Caco-2 (cell line): ENCODE data around the gene HMGXB4. TPM values are rescaled to one million over a fixed set of nuclear protein-coding genes. Genes with fewer than 3 reads are reported as not detected.
A peak's percentile ranks its signal among the peaks of the same experiment; 100 is the strongest.

Experiments used
- BruUV-seq: library from RNA; stranded (reverse); fragments of 400-500 nt; replicated peaks from 2 replicates; lab custom pipeline; 2021; lab: Mats Ljungman, UMichigan
- CTCF ChIA-PET: fragments of 300-600 bp; sonication (Branson Sonifier 250); formaldehyde crosslinking; loops from one replicate; lab custom pipeline; 2022; ENCODE audit warnings: antibody characterized with exemption; lab: Charles Lee
- POLR2A ChIA-PET: fragments of 300-600 bp; sonication (Branson Sonifier 250); formaldehyde crosslinking; loops from one replicate; lab custom pipeline; 2022; ENCODE audit warnings: antibody characterized with exemption; lab: Charles Lee
- DNase-seq, 2 experiments: peaks; one replicate each; pipeline versions ENCODE4 v3.0.0 to v3.0.0-alpha.2; 2020 to 2022
- H3K27me3 ChIP-seq: replicated peaks from 2 replicates; pipeline ENCODE4 v1.6.0; 2011; ENCODE audit warnings: low read length; ENCODE audit not compliant: control insufficient read depth, insufficient read depth
- H3K36me3 ChIP-seq: 2 replicates; pipeline ENCODE4 v1.5.1; 2011; ENCODE audit warnings: low read length; ENCODE audit not compliant: control insufficient read depth, insufficient read depth
- H3K4me1 ChIP-seq: fragments of 250-450 bp; sonication (Bioruptor Pico); 2 replicates; pipeline ENCODE4 v1.5.1; 2020; ENCODE audit warnings: mild to moderate bottlenecking
- H3K4me3 ChIP-seq: 2 replicates; pipeline ENCODE4 v1.5.1; 2011; ENCODE audit warnings: low read depth, mild to moderate bottlenecking, control low read depth, low read length
- H3K9me3 ChIP-seq: fragments of 250-450 bp; sonication (Bioruptor Pico); 2 replicates; pipeline ENCODE4 v1.5.1; 2020; ENCODE audit warnings: mild to moderate bottlenecking, moderate library complexity
- H3K27ac Mint-ChIP-seq: one replicate; pipeline ENCODE4 v1.8.0; 2022; ENCODE audit warnings: mixed read lengths; ENCODE audit not compliant: unreplicated experiment
- H3K27me3 Mint-ChIP-seq: one replicate; pipeline ENCODE4 v1.8.0; 2022; ENCODE audit warnings: mixed read lengths; ENCODE audit not compliant: insufficient read depth, unreplicated experiment
- H3K36me3 Mint-ChIP-seq: one replicate; pipeline ENCODE4 v1.8.0; 2022; ENCODE audit warnings: mild to moderate bottlenecking, mixed read lengths; ENCODE audit not compliant: insufficient read depth, unreplicated experiment
- H3K4me1 Mint-ChIP-seq: one replicate; pipeline ENCODE4 v1.8.0; 2022; ENCODE audit warnings: low read depth, mixed read lengths; ENCODE audit not compliant: unreplicated experiment
- H3K4me3 Mint-ChIP-seq: one replicate; pipeline ENCODE4 v1.8.0; 2022; ENCODE audit warnings: mild to moderate bottlenecking, moderate library complexity, mixed read lengths; ENCODE audit not compliant: unreplicated experiment
- H3K9me3 Mint-ChIP-seq: one replicate; pipeline ENCODE4 v1.8.0; 2022; ENCODE audit warnings: mixed read lengths; ENCODE audit not compliant: unreplicated experiment
- intact Hi-C: fragments of 100-400 bp; cut with micrococcal nuclease; formaldehyde crosslinking; loops from one replicate; pipeline ENCODE4 v1.10.0; 2022; ENCODE audit not compliant: unreplicated experiment
- total RNA-seq: library from RNA; stranded (reverse); gene quantifications from 2 replicates; pipeline ENCODE4 v1.2.3, GENCODE V29; 2022
- TF ChIP-seq, protein P1 (sequence below), 2 experiments: fragments of 200-600 bp in 1 of 2; IDR thresholded peaks; 1 replicate in 1 of 2; 2 replicates in 1 of 2; pipeline versions ENCODE4 v1.5.1 to v1.8.0; 2011 to 2022; ENCODE audit warnings: antibody characterized with exemption in 1 of 2, control low read depth in 1 of 2, inconsistent platforms in 1 of 2, low read depth in 1 of 2, low read length in 1 of 2, mild to moderate bottlenecking in 1 of 2, moderate library complexity in 1 of 2; ENCODE audit not compliant: insufficient read depth in 1 of 2, severe bottlenecking in 1 of 2, unreplicated experiment in 1 of 2

The HMGXB4 gene
- total RNA-seq, 1 experiment from 2014 or later = 22.3 TPM

DNA sequence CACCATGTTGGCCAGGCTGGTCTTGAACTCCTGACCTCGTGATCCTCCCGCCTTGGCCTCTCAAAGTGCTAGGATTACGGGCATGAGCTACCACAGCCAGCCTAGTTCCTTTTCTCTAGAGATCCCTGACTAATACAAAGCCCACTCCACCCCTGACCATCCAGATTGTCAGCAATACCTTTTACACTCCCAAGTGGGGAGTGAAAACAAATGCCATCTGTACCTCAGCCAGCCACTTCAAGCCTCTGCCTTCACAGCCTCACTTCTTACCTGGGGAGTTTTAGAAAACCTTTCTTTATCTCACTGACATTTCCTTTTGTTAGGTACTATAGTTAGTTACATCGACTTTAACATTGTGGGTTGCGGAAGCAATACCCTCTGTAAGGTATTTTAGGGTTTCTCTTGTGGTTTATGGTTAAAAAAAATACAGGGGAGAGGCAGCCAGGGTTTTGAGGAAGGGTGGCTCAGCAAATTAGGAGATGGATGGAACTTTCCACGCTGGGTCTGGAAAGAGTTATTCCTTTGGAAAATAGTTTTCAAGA is 51.3 kb downstream of the HMGXB4 start:
- no peak overlapping the region for H3K4me3 Mint-ChIP-seq
- H3K36me3 Mint-ChIP-seq = no peaks in the 10 kb centered on the region
- ChIA-PET CTCF (no interaction called here), POLR2A (no interaction called here)
- peaks cover 19% of the 10 kb centered on the region for H3K4me1 Mint-ChIP-seq
- Histone ChIP-seq H3K4me3 (no peak overlapping the region), H3K36me3 (no peaks in the 10 kb centered on the region), H3K9me3 (no peaks in the 10 kb centered on the region), H3K27me3 (no peaks in the 10 kb centered on the region), H3K4me1 (peaks cover 29% of the 10 kb centered on the region)
- TF ChIP-seq, protein P1, sequence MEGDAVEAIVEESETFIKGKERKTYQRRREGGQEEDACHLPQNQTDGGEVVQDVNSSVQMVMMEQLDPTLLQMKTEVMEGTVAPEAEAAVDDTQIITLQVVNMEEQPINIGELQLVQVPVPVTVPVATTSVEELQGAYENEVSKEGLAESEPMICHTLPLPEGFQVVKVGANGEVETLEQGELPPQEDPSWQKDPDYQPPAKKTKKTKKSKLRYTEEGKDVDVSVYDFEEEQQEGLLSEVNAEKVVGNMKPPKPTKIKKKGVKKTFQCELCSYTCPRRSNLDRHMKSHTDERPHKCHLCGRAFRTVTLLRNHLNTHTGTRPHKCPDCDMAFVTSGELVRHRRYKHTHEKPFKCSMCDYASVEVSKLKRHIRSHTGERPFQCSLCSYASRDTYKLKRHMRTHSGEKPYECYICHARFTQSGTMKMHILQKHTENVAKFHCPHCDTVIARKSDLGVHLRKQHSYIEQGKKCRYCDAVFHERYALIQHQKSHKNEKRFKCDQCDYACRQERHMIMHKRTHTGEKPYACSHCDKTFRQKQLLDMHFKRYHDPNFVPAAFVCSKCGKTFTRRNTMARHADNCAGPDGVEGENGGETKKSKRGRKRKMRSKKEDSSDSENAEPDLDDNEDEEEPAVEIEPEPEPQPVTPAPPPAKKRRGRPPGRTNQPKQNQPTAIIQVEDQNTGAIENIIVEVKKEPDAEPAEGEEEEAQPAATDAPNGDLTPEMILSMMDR (IDR thresholded peaks at IDR 0.05; ENCODE audit: insufficient read depth in 1 of 2, low read depth in 1 of 2, low read length in 1 of 2, severe bottlenecking in 1 of 2, unreplicated experiment in 1 of 2) = no peak
- DNase-seq = no peak
- no peaks in the 10 kb centered on the region for H3K9me3 Mint-ChIP-seq
- BruUV-seq = no TSS peak
- H3K27me3 Mint-ChIP-seq = no peaks in the 10 kb centered on the region
- intact Hi-C loops = no loop called here
- H3K27ac Mint-ChIP-seq = no peak overlapping the region

DNA sequence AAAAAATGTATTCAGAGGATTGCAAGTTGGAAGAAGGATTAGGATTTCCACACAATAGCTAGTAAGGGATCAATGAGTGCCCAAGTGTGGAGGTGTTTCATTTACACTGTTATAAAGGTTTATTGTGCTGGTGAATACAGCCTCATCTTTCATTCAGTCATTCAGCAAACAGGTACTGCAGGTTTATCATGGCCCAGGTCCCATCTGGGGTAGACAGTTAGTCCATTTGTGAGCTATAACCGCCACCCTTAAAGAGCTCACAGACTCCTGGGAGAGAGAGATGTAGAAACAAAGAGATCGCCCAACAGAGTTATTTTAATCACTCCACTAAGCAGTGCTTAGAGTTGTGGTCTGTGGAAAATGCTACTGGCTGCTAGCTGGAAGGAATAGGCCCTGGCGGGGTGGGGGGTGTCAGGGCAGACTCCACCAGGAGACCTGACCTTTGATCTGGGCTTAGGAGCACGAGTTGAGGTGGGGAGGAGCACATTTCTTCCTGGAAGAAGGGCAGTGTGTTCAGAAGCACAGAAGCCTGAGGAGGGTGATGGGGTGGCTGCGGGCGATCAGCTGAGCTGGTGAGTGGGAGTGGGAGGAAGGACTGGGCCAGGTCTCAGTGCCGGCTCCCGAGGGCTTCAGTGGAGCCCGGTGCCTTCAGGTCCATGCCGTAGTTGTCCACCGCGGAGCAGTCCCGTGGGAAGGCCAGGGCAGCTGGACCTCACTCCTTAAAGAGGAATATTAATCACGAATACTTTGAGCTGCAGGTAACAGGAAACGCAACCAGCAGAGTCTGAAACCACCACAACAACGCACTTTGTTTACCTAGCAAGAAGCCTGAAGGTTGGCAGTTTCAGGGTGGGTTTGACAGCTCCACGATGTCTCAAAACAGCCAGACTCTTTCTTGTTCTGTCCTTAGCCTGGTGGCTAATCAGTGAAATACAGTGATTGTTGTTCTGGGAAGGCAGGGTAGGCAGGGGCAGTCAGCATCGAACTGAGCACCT is 53.6 kb downstream of the HMGXB4 start:
- TF ChIP-seq, protein P1 (IDR thresholded peaks at IDR 0.05; ENCODE audit: insufficient read depth in 1 of 2, low read depth in 1 of 2, low read length in 1 of 2, severe bottlenecking in 1 of 2, unreplicated experiment in 1 of 2) = no peak
- Mint-ChIP-seq H3K4me3 (peak overlapping the region; percentile 45), H3K27me3 (no peaks in the 10 kb centered on the region), H3K36me3 (peaks cover 5% of the 10 kb centered on the region), H3K9me3 (no peaks in the 10 kb centered on the region), H3K4me1 (peaks cover 19% of the 10 kb centered on the region), H3K27ac (peak overlapping the region; percentile 40)
- ChIA-PET POLR2A (interaction anchor here (0.5 to 1.5 kb wide), 4 partner anchors 9 to 205 kb away, joined by 3 to 13 read pairs (median 4); partner anchors contain the start of gene TOM1), CTCF (interaction anchor here (0.6 to 1.5 kb wide), 3 partner anchors 11 to 367 kb away, joined by 3 to 9 read pairs (median 5); partner anchors contain the start of gene TOM1)
- Histone ChIP-seq H3K4me1 (peaks cover 30% of the 10 kb centered on the region), H3K4me3 (peak overlapping the region; percentile 17), H3K9me3 (no peaks in the 10 kb centered on the region), H3K27me3 (no peaks in the 10 kb centered on the region), H3K36me3 (no peaks in the 10 kb centered on the region)
- DNase-seq = peak; percentile 42 to 58
- no TSS peak for BruUV-seq
- intact Hi-C loops = no loop called here

DNA sequence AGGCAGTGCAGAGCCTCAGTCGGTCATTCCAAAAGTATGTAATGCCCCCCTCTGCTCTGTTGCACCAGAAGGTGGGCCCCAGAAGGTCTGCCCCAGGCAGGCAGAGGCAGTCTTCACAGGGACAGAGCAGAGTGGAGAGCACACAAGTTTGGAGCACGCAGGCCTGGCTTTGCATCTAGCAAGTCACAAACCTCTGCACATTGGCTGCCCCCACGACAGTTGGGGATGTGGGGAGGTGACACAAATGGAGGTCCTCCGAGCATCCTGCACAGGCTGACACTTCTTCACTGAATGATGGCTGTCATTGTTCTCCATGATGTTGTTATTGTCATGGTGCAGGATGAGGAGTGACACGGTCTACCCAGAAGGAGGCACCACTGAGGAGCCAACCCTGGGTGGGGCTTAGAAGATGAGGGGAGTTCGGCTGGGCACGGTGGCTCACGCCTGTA is 54.3 kb downstream of the HMGXB4 start:
- peak in 1 of 2 experiments; percentile 21 for DNase-seq
- Histone ChIP-seq H3K4me1 (peaks cover 30% of the 10 kb centered on the region), H3K36me3 (no peaks in the 10 kb centered on the region; the same call in 1 of the 2 replicates), H3K9me3 (no peaks in the 10 kb centered on the region), H3K27me3 (no peaks in the 10 kb centered on the region), H3K4me3 (no peak overlapping the region)
- ChIA-PET POLR2A (interaction anchor here (1.2 to 1.5 kb wide), 2 partner anchors 10 to 12 kb away, joined by 4 to 13 read pairs; partner anchors contain the start of gene TOM1), CTCF (no interaction called here)
- no peaks in the 10 kb centered on the region for H3K27me3 Mint-ChIP-seq
- H3K36me3 Mint-ChIP-seq = peaks cover 5% of the 10 kb centered on the region
- TF ChIP-seq, protein P1 (IDR thresholded peaks at IDR 0.05; ENCODE audit: insufficient read depth in 1 of 2, low read depth in 1 of 2, low read length in 1 of 2, severe bottlenecking in 1 of 2, unreplicated experiment in 1 of 2) = no peak
- intact Hi-C loops = no loop called here
- no peak overlapping the region for H3K4me3 Mint-ChIP-seq
- BruUV-seq = no TSS peak
- peaks cover 19% of the 10 kb centered on the region for H3K4me1 Mint-ChIP-seq
- peak overlapping the region; percentile 40 for H3K27ac Mint-ChIP-seq
- no peaks in the 10 kb centered on the region for H3K9me3 Mint-ChIP-seq
